ENCODE measurements around the gene TTC34.

Gene TTC34

GRCh38 chr1:2829846-2830615 is 28.5 kb upstream of the TTC34 start:
- no peak for DNase-seq

- DNase-seq, result no peak
Measured at GRCh38 chr1:2828586-2829250, 27.2 kb upstream of the TTC34 start.

- DNase-seq, result no peak
Measured at GRCh38 chr1:2826736-2827292, 25.3 kb upstream of the TTC34 start.

- no peak for DNase-seq
Measured at GRCh38 chr1:2826316-2826715, 24.8 kb upstream of the TTC34 start.

- no peak for DNase-seq
Measured at GRCh38 chr1:2825487-2826189, 24.1 kb upstream of the TTC34 start.

GRCh38 chr1:2824999-2825398 is 23.5 kb upstream of the TTC34 start:
- DNase-seq, result no peak

GRCh38 chr1:2823921-2824610 is 22.6 kb upstream of the TTC34 start:
- no peak for DNase-seq

- no peak for DNase-seq
Measured at GRCh38 chr1:2822621-2823145, 21.2 kb upstream of the TTC34 start.

- peak; percentile 42 for DNase-seq
Measured at GRCh38 chr1:2821966-2822620, 20.6 kb upstream of the TTC34 start.

- DNase-seq, result no peak
Measured at GRCh38 chr1:2821373-2821955, 20.0 kb upstream of the TTC34 start.

- DNase-seq, result no peak
Measured at GRCh38 chr1:2820731-2821372, 19.4 kb upstream of the TTC34 start.

GRCh38 chr1:2819831-2820730 is 18.6 kb upstream of the TTC34 start:
- DNase-seq, result no peak

- no peak for DNase-seq
Measured at GRCh38 chr1:2819429-2819828, 17.9 kb upstream of the TTC34 start.

GRCh38 chr1:2817784-2818564 is 16.5 kb upstream of the TTC34 start:
- DNase-seq, result no peak

- DNase-seq, result no peak
Measured at GRCh38 chr1:2816786-2817185, 15.3 kb upstream of the TTC34 start.

- no peak for DNase-seq
Measured at GRCh38 chr1:2815551-2815950, 14.1 kb upstream of the TTC34 start.

GRCh38 chr1:2814511-2815075 is 13.1 kb upstream of the TTC34 start:
- no peak for DNase-seq

- no peak for DNase-seq
Measured at GRCh38 chr1:2812939-2813653, 11.6 kb upstream of the TTC34 start.

Measured in CD4-positive, alpha-beta T cell treated with Interleukin-10 for 1 hour (primary cell).